ENCODE measurements around the gene CHCHD5.

GRCh38 chr2:112584891-112585250 is 462 bp downstream of the CHCHD5 start:
- TF ChIP-seq POLR2AphosphoS5 (IDR thresholded peaks at IDR 0.05; ENCODE audit: low read depth, low read length) (no peak), CTCF (IDR thresholded peaks at IDR 0.05; ENCODE audit: control extremely low read depth in 1 of 3, insufficient read depth in 1 of 3, low read depth in 1 of 3, low read length in 3 of 3) (no peak)

Measured in H1 (cell line).